A549 (cell line): ENCODE data around the gene SEC16B. TPM values are rescaled to one million over a fixed set of nuclear protein-coding genes. Genes with fewer than 3 reads are reported as not detected.
A peak's percentile ranks its signal among the peaks of the same experiment; 100 is the strongest.

ENCODE experiments used
- ATAC-seq, 2 experiments: fragments of 200-7000 bp in 1 of 2; fragments of >200 bp in 1 of 2; cut with Nextera tagmentation in 1 of 2; cut with Tn5 transposase in 1 of 2; 3 replicates each; pipeline versions ENCODE4 v1.8.0 to v1.9.1; 2018 to 2020; ENCODE audit warnings: mild to moderate bottlenecking in 1 of 2, moderate library complexity in 1 of 2
- CTCF ChIA-PET: fragments of 300-600 bp; sonication (Branson Sonifier 250); formaldehyde crosslinking; extraction: SDS; loops from one replicate; lab custom pipeline; 2021; ENCODE audit warnings: antibody characterized with exemption, inconsistent platforms; lab: Yijun Ruan, JAX
- POLR2A ChIA-PET: fragments of 350-600 bp; formaldehyde crosslinking; extraction: SDS; loops from one replicate; lab custom pipeline; 2021; ENCODE audit warnings: antibody characterized with exemption, inconsistent platforms; lab: Yijun Ruan, JAX
- DNase-seq, 2 experiments: peaks; one replicate each; pipeline versions ENCODE4 v3.0.0 to v3.0.0-alpha.2; 2011 to 2016; ENCODE audit warnings: low read depth in 1 of 2, low spot score in 1 of 2
- FAIRE-seq: peaks from 2 replicates; lab custom pipeline; 2011; peaks lifted over from hg19 to GRCh38; lab: Jason Lieb, UNC
- H3K27ac ChIP-seq, 2 experiments: fragments of >200 bp; sonication (Bioruptor Twin); formaldehyde crosslinking; 3 replicates each; pipeline ENCODE4 v1.5.1; 2016 to 2017
- H3K4me1 ChIP-seq: fragments of >200 bp; sonication (Bioruptor Twin); formaldehyde crosslinking; 3 replicates; pipeline ENCODE4 v1.6.1; 2016
- H3K4me2 ChIP-seq: fragments of >200 bp; sonication (Bioruptor Twin); formaldehyde crosslinking; 3 replicates; pipeline ENCODE4 v1.6.1; 2016
- H3K4me3 ChIP-seq: fragments of >200 bp; sonication (Bioruptor Twin); formaldehyde crosslinking; 3 replicates; pipeline ENCODE4 v1.5.1; 2016
- H3K9me3 ChIP-seq: fragments of >200 bp; sonication (Bioruptor Twin); formaldehyde crosslinking; 3 replicates; pipeline ENCODE4 v1.6.1; 2016
- CEBPB ChIP-seq, 2 experiments: fragments of >200 bp in 1 of 2; sonication (Bioruptor Twin) in 1 of 2; formaldehyde crosslinking in 1 of 2; IDR thresholded peaks; 2 replicates each; pipeline ENCODE4 v1.6.1; 2012 to 2016
- CHD4 ChIP-seq: fragments of 200-600 bp; sonication (generic); IDR thresholded peaks from 2 replicates; pipeline ENCODE4 v1.6.1; 2016; ENCODE audit warnings: antibody characterized with exemption, mild to moderate bottlenecking, borderline replicate concordance
- EHF ChIP-seq: fragments of 250-450 bp; sonication (Bioruptor Pico); IDR thresholded peaks from 2 replicates; pipeline ENCODE4 v1.5.0; 2020; ENCODE audit warnings: mild to moderate bottlenecking
- ESRRA ChIP-seq: fragments of 150-350 bp; IDR thresholded peaks from 2 replicates; pipeline ENCODE4 v1.6.1; 2014; ENCODE audit warnings: mild to moderate bottlenecking, low read length, borderline replicate concordance
- FOSB ChIP-seq: fragments of 250-450 bp; sonication (Bioruptor Pico); IDR thresholded peaks from 2 replicates; pipeline ENCODE4 v1.5.0; 2020; ENCODE audit warnings: mild to moderate bottlenecking, moderate library complexity
- FOXS1 ChIP-seq: fragments of 250-450 bp; sonication (Bioruptor Pico); IDR thresholded peaks from 2 replicates; pipeline ENCODE4 v1.5.0; 2020; ENCODE audit warnings: mild to moderate bottlenecking, moderate library complexity
- GATA3 ChIP-seq: IDR thresholded peaks from 2 replicates; pipeline ENCODE4 v1.6.1; 2012; ENCODE audit warnings: borderline replicate concordance
- HOXA7 ChIP-seq: fragments of 250-450 bp; sonication (Bioruptor Pico); IDR thresholded peaks from 2 replicates; pipeline ENCODE4 v1.5.0; 2020; ENCODE audit warnings: mild to moderate bottlenecking, moderate library complexity
- HOXB5 ChIP-seq: fragments of 250-450 bp; sonication (Bioruptor Pico); IDR thresholded peaks from 2 replicates; pipeline ENCODE4 v1.5.0; 2020; ENCODE audit warnings: mild to moderate bottlenecking, moderate library complexity
- JUN ChIP-seq, 2 experiments: fragments of >200 bp; sonication (Bioruptor Twin); formaldehyde crosslinking; IDR thresholded peaks; 2 replicates in 1 of 2; 3 replicates in 1 of 2; pipeline ENCODE4 v1.6.1; 2016 to 2017
- JUNB ChIP-seq: fragments of >200 bp; sonication (Bioruptor Twin); formaldehyde crosslinking; IDR thresholded peaks from 2 replicates; pipeline ENCODE4 v1.6.1; 2016
- KDM1A ChIP-seq: fragments of 200-600 bp; sonication (generic); IDR thresholded peaks from 2 replicates; pipeline ENCODE4 v1.6.1; 2016; ENCODE audit warnings: low read depth, mild to moderate bottlenecking
- KDM5A ChIP-seq: fragments of 200-600 bp; sonication (generic); IDR thresholded peaks from 2 replicates; pipeline ENCODE4 v1.6.1; 2016; ENCODE audit warnings: antibody characterized with exemption, mild to moderate bottlenecking
- MAFK ChIP-seq: fragments of 450-650 bp; IDR thresholded peaks from 2 replicates; pipeline ENCODE4 v1.6.1; 2014; ENCODE audit not compliant: partially characterized antibody
- MYC ChIP-seq: IDR thresholded peaks from 2 replicates; pipeline ENCODE4 v1.6.1; 2012; ENCODE audit warnings: mild to moderate bottlenecking, inconsistent platforms, low read length, improper control_type of control experiment, borderline replicate concordance
- NR3C1 ChIP-seq: fragments of >200 bp; sonication (Bioruptor Twin); formaldehyde crosslinking; IDR thresholded peaks from 3 replicates; pipeline ENCODE4 v1.6.1; 2017
- PHF8 ChIP-seq: fragments of 200-600 bp; sonication (generic); IDR thresholded peaks from 2 replicates; pipeline ENCODE4 v1.6.1; 2016; ENCODE audit warnings: low read depth, mild to moderate bottlenecking, antibody characterized with exemption, moderate library complexity, borderline replicate concordance
- POLR2A ChIP-seq: IDR thresholded peaks from 2 replicates; pipeline ENCODE4 v1.6.1; 2012; ENCODE audit warnings: mild to moderate bottlenecking, low read length
- RAD21 ChIP-seq, 2 experiments: fragments of >200 bp in 1 of 2; sonication (Bioruptor Twin) in 1 of 2; formaldehyde crosslinking in 1 of 2; IDR thresholded peaks in 1 of 2; conservative IDR thresholded peaks in 1 of 2; 2 replicates in 1 of 2; 3 replicates in 1 of 2; pipeline ENCODE4 v1.6.1; 2012 to 2018; ENCODE audit warnings: inconsistent platforms in 1 of 2
- RARB ChIP-seq: fragments of 250-450 bp; sonication (Bioruptor Pico); IDR thresholded peaks from 2 replicates; pipeline ENCODE4 v1.8.0; 2021; ENCODE audit warnings: mild to moderate bottlenecking, moderate library complexity
- RCOR1 ChIP-seq: fragments of 150-350 bp; IDR thresholded peaks from 2 replicates; pipeline ENCODE4 v1.6.1; 2014; ENCODE audit warnings: antibody characterized with exemption, low read length, low read depth
- RFX5 ChIP-seq: fragments of 450-650 bp; IDR thresholded peaks from 2 replicates; pipeline ENCODE4 v1.7.1; 2014; ENCODE audit warnings: antibody characterized with exemption, mild to moderate bottlenecking, moderate library complexity
- TP53 ChIP-seq: fragments of 250-450 bp; sonication (Bioruptor Pico); IDR thresholded peaks from 2 replicates; pipeline ENCODE4 v1.5.0; 2021; ENCODE audit warnings: mild to moderate bottlenecking, moderate library complexity
- ZC3H11A ChIP-seq: fragments of 450-650 bp; IDR thresholded peaks from 2 replicates; pipeline ENCODE4 v1.6.1; 2014; ENCODE audit warnings: antibody characterized with exemption, mild to moderate bottlenecking
- ZFP36 ChIP-seq: fragments of 450-650 bp; IDR thresholded peaks from 2 replicates; pipeline ENCODE4 v1.6.1; 2014; ENCODE audit warnings: borderline replicate concordance; ENCODE audit not compliant: partially characterized antibody
- ZNF302 ChIP-seq: fragments of 250-450 bp; sonication (Bioruptor Pico); IDR thresholded peaks from 2 replicates; pipeline ENCODE4 v1.9.0; 2021; ENCODE audit warnings: inconsistent platforms, mild to moderate bottlenecking, moderate library complexity
- WGBS: methylation state at CpG from one replicate; pipeline ENCODE4 v1.1.6; 2017; ENCODE audit errors: missing lambda C conversion rate; 5-methylcytosine and 5-hydroxymethylcytosine counted together
- polyA plus RNA-seq, 4 experiments: library from polyadenylated mRNA; depleted of rRNA in 3 of 4; stranded (reverse); fragments of >200 nt; fragmentation: RNase III in 1 of 4; extraction: RNeasy Plus Mini Kit Qiagen cat#74134 plus additional on column Dnase treatment in 1 of 4; gene quantifications; 2 replicates in 3 of 4; 3 replicates in 1 of 4; pipeline ENCODE4 v1.2.3, GENCODE V29; 2011 to 2017
- TF ChIP-seq, protein P1 (sequence below): fragments of 250-450 bp; sonication (Bioruptor Pico); IDR thresholded peaks from 2 replicates; pipeline ENCODE4 v1.5.0; 2020; ENCODE audit warnings: low read depth, mild to moderate bottlenecking, moderate library complexity
- TF ChIP-seq, protein P2 (sequence below): fragments of >200 bp; sonication (Bioruptor Twin); formaldehyde crosslinking; IDR thresholded peaks from 3 replicates; pipeline ENCODE4 v1.5.1; 2016
- TF ChIP-seq, protein P3 (sequence below): fragments of 150-350 bp; IDR thresholded peaks from 2 replicates; pipeline ENCODE4 v1.6.1; 2014; ENCODE audit warnings: low read depth, mild to moderate bottlenecking, low read length
- TF ChIP-seq, protein P4 (sequence below): fragments of 200-600 bp; sonication (generic); IDR thresholded peaks from 2 replicates; pipeline ENCODE4 v1.6.1; 2016; ENCODE audit warnings: antibody characterized with exemption, mild to moderate bottlenecking, moderate library complexity

The SEC16B gene
- polyA plus RNA-seq, 2 of the 4 experiments (the other 2 are of a cell fraction) = 1.3 to 2.6 TPM

DNA sequence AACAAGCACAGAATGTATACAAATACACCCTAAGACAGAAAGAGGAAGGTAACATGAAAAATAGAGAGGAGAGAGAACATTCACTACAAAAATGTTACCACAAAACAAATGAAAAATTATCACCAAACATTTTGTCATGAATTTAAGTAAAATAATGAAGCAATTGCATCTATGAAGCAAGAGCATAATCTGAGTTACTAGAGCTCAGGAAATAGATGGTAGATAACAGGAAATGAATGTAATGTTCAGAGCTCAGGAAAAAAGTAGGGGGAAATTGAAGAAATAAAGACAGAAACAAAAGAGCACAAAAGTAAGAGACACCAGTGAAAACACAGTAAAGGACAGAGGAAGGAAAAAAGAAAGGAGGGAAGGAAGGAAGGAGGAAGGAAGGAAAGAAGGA lies 19.4 kb downstream of the SEC16B start:
- CTCF ChIA-PET = interaction anchor here (0.7 to 1.4 kb wide), 2 partner anchors 87 to 1059 kb away, joined by 3 to 4 read pairs; no protein-coding TSS in a partner anchor
- FAIRE-seq = no peak
- POLR2A ChIA-PET = no interaction called here

DNA sequence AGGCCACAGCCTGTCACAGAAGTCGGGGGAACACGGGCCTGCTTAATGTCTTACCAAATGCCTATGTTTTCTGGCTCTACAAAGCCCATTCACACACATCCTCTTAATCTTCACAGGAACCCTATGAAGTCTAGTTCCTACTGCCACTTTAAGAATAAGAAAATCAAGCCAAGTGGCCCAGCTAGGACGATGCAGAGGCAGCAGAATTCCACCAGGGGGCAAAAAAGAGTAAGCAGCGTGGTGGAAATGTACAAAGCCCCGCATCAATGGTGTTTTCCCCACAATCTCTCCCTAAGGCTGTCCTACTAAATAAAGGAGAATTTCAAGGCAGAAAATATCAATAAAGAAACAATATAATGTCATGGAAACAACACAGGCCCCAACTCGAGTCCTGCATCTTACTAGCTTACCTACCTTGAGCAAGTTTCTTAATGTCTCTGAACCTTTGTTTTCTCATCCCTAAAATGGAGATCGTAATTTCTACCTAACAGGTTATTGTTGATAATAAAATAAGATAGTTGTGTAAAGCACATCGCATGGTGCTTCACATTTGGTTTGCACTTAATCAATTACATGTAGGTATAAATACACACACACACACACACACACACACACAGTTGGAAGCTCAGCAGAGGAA lies 21.4 kb downstream of the SEC16B start:
- DNase-seq (peak; percentile 64 to 66), ATAC-seq (peak; percentile 61 to 86; a peak in 5 of 6 replicates), FAIRE-seq (peak; percentile 51)
- ChIA-PET CTCF (interaction anchor here (0.6 to 7.8 kb wide), 19 partner anchors 10 to 1055 kb away, joined by 3 to 79 read pairs (median 7); partner anchors contain the start of gene SEC16B), POLR2A (no interaction called here)
- H3K9me3 ChIP-seq = no peaks in the 10 kb centered on the region
- H3K27ac ChIP-seq = no peak overlapping the region
- WGBS = 18% methylated on average over 8 of the region's 8 CpGs
- H3K4me3 ChIP-seq = no peak overlapping the region
- no peaks in the 10 kb centered on the region for H3K4me1 ChIP-seq
- H3K4me2 ChIP-seq = peak overlapping the region; percentile 37; the same call in 2 of the 3 replicates
- TF ChIP-seq RFX5 (no peak), KDM1A (no peak), FOXS1 (CRISPR knock-in tag) (no peak), RARB (CRISPR knock-in tag) (no peak), ESRRA (no peak), FOSB (CRISPR knock-in tag) (no peak), RAD21 (conservative IDR thresholded peaks at IDR 0.05 in 1 of 2, IDR thresholded peaks at IDR 0.05 in 1 of 2) (peak; percentile 70 to 72), ZFP36 (no peak), JUNB (no peak), POLR2A (no peak), MAFK (peak; percentile 23), CHD4 (no peak), TP53 (no peak), HOXA7 (CRISPR knock-in tag) (no peak), NR3C1 (no peak), KDM5A (no peak)
- TF ChIP-seq, protein P1, sequence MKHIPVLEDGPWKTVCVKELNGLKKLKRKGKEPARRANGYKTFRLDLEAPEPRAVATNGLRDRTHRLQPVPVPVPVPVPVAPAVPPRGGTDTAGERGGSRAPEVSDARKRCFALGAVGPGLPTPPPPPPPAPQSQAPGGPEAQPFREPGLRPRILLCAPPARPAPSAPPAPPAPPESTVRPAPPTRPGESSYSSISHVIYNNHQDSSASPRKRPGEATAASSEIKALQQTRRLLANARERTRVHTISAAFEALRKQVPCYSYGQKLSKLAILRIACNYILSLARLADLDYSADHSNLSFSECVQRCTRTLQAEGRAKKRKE (CRISPR knock-in tag) = no peak
- TF ChIP-seq, protein P2, sequence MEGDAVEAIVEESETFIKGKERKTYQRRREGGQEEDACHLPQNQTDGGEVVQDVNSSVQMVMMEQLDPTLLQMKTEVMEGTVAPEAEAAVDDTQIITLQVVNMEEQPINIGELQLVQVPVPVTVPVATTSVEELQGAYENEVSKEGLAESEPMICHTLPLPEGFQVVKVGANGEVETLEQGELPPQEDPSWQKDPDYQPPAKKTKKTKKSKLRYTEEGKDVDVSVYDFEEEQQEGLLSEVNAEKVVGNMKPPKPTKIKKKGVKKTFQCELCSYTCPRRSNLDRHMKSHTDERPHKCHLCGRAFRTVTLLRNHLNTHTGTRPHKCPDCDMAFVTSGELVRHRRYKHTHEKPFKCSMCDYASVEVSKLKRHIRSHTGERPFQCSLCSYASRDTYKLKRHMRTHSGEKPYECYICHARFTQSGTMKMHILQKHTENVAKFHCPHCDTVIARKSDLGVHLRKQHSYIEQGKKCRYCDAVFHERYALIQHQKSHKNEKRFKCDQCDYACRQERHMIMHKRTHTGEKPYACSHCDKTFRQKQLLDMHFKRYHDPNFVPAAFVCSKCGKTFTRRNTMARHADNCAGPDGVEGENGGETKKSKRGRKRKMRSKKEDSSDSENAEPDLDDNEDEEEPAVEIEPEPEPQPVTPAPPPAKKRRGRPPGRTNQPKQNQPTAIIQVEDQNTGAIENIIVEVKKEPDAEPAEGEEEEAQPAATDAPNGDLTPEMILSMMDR = peak; percentile 83

More for the DNA sequence above, 19.4 kb downstream of the SEC16B start:
- Histone ChIP-seq H3K4me1 (no peaks in the 10 kb centered on the region), H3K27ac (no peak overlapping the region), H3K4me2 (no peak overlapping the region), H3K4me3 (no peak overlapping the region), H3K9me3 (no peaks in the 10 kb centered on the region)
- DNase-seq (no peak), ATAC-seq (no peak)
- TF ChIP-seq, protein P3, sequence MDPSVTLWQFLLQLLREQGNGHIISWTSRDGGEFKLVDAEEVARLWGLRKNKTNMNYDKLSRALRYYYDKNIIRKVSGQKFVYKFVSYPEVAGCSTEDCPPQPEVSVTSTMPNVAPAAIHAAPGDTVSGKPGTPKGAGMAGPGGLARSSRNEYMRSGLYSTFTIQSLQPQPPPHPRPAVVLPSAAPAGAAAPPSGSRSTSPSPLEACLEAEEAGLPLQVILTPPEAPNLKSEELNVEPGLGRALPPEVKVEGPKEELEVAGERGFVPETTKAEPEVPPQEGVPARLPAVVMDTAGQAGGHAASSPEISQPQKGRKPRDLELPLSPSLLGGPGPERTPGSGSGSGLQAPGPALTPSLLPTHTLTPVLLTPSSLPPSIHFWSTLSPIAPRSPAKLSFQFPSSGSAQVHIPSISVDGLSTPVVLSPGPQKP = no peak
- TF ChIP-seq, protein P2 = no peak
- no peak for TF ChIP-seq HOXB5
- no peak for TF ChIP-seq ZNF302 (CRISPR knock-in tag)
- TF ChIP-seq GATA3 = no peak
- no peak for TF ChIP-seq PHF8
- TF ChIP-seq RCOR1 = no peak
- TF ChIP-seq, protein P4, sequence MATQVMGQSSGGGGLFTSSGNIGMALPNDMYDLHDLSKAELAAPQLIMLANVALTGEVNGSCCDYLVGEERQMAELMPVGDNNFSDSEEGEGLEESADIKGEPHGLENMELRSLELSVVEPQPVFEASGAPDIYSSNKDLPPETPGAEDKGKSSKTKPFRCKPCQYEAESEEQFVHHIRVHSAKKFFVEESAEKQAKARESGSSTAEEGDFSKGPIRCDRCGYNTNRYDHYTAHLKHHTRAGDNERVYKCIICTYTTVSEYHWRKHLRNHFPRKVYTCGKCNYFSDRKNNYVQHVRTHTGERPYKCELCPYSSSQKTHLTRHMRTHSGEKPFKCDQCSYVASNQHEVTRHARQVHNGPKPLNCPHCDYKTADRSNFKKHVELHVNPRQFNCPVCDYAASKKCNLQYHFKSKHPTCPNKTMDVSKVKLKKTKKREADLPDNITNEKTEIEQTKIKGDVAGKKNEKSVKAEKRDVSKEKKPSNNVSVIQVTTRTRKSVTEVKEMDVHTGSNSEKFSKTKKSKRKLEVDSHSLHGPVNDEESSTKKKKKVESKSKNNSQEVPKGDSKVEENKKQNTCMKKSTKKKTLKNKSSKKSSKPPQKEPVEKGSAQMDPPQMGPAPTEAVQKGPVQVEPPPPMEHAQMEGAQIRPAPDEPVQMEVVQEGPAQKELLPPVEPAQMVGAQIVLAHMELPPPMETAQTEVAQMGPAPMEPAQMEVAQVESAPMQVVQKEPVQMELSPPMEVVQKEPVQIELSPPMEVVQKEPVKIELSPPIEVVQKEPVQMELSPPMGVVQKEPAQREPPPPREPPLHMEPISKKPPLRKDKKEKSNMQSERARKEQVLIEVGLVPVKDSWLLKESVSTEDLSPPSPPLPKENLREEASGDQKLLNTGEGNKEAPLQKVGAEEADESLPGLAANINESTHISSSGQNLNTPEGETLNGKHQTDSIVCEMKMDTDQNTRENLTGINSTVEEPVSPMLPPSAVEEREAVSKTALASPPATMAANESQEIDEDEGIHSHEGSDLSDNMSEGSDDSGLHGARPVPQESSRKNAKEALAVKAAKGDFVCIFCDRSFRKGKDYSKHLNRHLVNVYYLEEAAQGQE = no peak
- no peak for TF ChIP-seq ZC3H11A
- no peak for TF ChIP-seq MYC
- no peak for TF ChIP-seq EHF (CRISPR knock-in tag)
- no peak for TF ChIP-seq JUN (IDR thresholded peaks at IDR 0.05)
- no peak for TF ChIP-seq CEBPB (IDR thresholded peaks at IDR 0.05)
